Measurements from ENCODE around the gene PTGER2.

Gene PTGER2

DNA sequence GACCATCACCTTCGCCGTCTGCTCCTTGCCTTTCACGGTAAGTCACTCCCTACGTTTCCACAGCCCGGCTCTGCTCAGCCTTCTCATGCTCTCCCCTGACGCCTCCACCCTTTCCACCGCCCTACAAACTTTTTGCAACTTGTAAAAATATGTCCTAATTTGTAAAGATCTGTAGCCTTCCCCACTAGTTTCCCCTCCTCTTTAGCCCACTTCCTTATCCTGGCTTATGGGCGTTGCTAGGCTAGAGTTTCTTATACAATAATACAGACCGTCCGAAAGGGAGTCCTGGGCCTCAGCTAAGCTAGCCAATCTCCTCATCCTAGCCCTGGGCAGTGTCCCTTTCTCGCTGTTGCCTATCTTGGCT is 1.2 kb downstream of the PTGER2 start:
- no peaks in the 10 kb centered on the region for H3K27me3 ChIP-seq (ENCODE audit: insufficient read depth, low read length, poor library complexity)
- ATAC-seq (ENCODE audit: insufficient read depth, low read depth), result peak; percentile 8; the same call in 1 of the 3 replicates
- H3K9ac ChIP-seq (ENCODE audit: low read depth, low read length), result peak overlapping the region; percentile 83
- H4K20me1 ChIP-seq (ENCODE audit: insufficient read depth, low read length), result peaks cover 3% of the 10 kb centered on the region; the same call in 1 of the 2 replicates
- H3K4me3 ChIP-seq (ENCODE audit: low read depth in 1 of 2, low read length in 2 of 2), result peak overlapping the region; percentile 58 to 72
- H3K4me1 ChIP-seq (ENCODE audit: insufficient read depth, low read length), result peaks cover 93% of the 10 kb centered on the region
- H2AFZ ChIP-seq (ENCODE audit: low read depth, low read length), result peak overlapping the region; percentile 70
- TF ChIP-seq EZH2 (IDR thresholded peaks at IDR 0.05; ENCODE audit: borderline replicate concordance, low read depth, low read length, severe bottlenecking) (no peak), CTCF (IDR thresholded peaks at IDR 0.05; ENCODE audit: borderline replicate concordance, extremely low read depth, low read length, poor library complexity, severe bottlenecking) (no peak)
- peaks cover 12% of the 10 kb centered on the region for H3K36me3 ChIP-seq (ENCODE audit: insufficient read depth, low read length)
- peaks cover 87% of the 10 kb centered on the region for H3K79me2 ChIP-seq (ENCODE audit: insufficient read depth, low read length)
- no peaks in the 10 kb centered on the region for H3K9me3 ChIP-seq (ENCODE audit: insufficient read depth, low read length, severe bottlenecking)
- peak overlapping the region; percentile 96 for H3K27ac ChIP-seq (ENCODE audit: low read length)
- DNase-seq, result no peak
- peak overlapping the region; percentile 94 for H3K4me2 ChIP-seq (ENCODE audit: insufficient read depth, low read length)

- H3K4me3 ChIP-seq (ENCODE audit: low read depth in 1 of 2, low read length in 2 of 2), result peak overlapping the region in 1 of 2 experiments; percentile 72; a peak in 3 of 4 replicates
- H4K20me1 ChIP-seq (ENCODE audit: insufficient read depth, low read length), result peaks cover 3% of the 10 kb centered on the region; the same call in 1 of the 2 replicates
- no peak overlapping the region for H2AFZ ChIP-seq (ENCODE audit: low read depth, low read length)
- H3K36me3 ChIP-seq (ENCODE audit: insufficient read depth, low read length), result peaks cover 31% of the 10 kb centered on the region
- H3K27ac ChIP-seq (ENCODE audit: low read length), result peak overlapping the region; percentile 96
- TF ChIP-seq EZH2 (IDR thresholded peaks at IDR 0.05; ENCODE audit: borderline replicate concordance, low read depth, low read length, severe bottlenecking) (no peak), CTCF (IDR thresholded peaks at IDR 0.05; ENCODE audit: borderline replicate concordance, extremely low read depth, low read length, poor library complexity, severe bottlenecking) (peak; percentile 55)
- H3K9me3 ChIP-seq (ENCODE audit: insufficient read depth, low read length, severe bottlenecking), result peaks cover 15% of the 10 kb centered on the region
- peaks cover 66% of the 10 kb centered on the region for H3K4me1 ChIP-seq (ENCODE audit: insufficient read depth, low read length)
- ATAC-seq (ENCODE audit: insufficient read depth, low read depth) (peak; percentile 44), DNase-seq (peak; percentile 42)
- peak overlapping the region; percentile 94 for H3K4me2 ChIP-seq (ENCODE audit: insufficient read depth, low read length)
- H3K27me3 ChIP-seq (ENCODE audit: insufficient read depth, low read length, poor library complexity), result no peaks in the 10 kb centered on the region
- peaks cover 92% of the 10 kb centered on the region for H3K79me2 ChIP-seq (ENCODE audit: insufficient read depth, low read length)
- H3K9ac ChIP-seq (ENCODE audit: low read depth, low read length), result peak overlapping the region; percentile 83
These were observed 4.0 kb downstream of the PTGER2 start for GRCh38 chr14:52318062-52318461.

- H3K79me2 ChIP-seq (ENCODE audit: insufficient read depth, low read length), result peaks cover 92% of the 10 kb centered on the region
- peaks cover 5% of the 10 kb centered on the region; the same call in 1 of the 2 replicates for H4K20me1 ChIP-seq (ENCODE audit: insufficient read depth, low read length)
- TF ChIP-seq EZH2 (IDR thresholded peaks at IDR 0.05; ENCODE audit: borderline replicate concordance, low read depth, low read length, severe bottlenecking), result no peak
- TF ChIP-seq CTCF (IDR thresholded peaks at IDR 0.05; ENCODE audit: borderline replicate concordance, extremely low read depth, low read length, poor library complexity, severe bottlenecking), result no peak
- peaks cover 15% of the 10 kb centered on the region for H3K9me3 ChIP-seq (ENCODE audit: insufficient read depth, low read length, severe bottlenecking)
- ATAC-seq (ENCODE audit: insufficient read depth, low read depth) (peak; percentile 23; the same call in 1 of the 3 replicates), DNase-seq (peak; percentile 40)
- H3K4me2 ChIP-seq (ENCODE audit: insufficient read depth, low read length), result peak overlapping the region; percentile 94
- H3K4me3 ChIP-seq (ENCODE audit: low read depth in 1 of 2, low read length in 2 of 2), result peak overlapping the region in 1 of 2 experiments; percentile 53; a peak in 2 of 4 replicates
- peak overlapping the region; percentile 83 for H3K9ac ChIP-seq (ENCODE audit: low read depth, low read length)
- H3K27me3 ChIP-seq (ENCODE audit: insufficient read depth, low read length, poor library complexity), result no peaks in the 10 kb centered on the region
- H3K36me3 ChIP-seq (ENCODE audit: insufficient read depth, low read length), result peaks cover 33% of the 10 kb centered on the region
- no peak overlapping the region for H2AFZ ChIP-seq (ENCODE audit: low read depth, low read length)
- H3K4me1 ChIP-seq (ENCODE audit: insufficient read depth, low read length), result peaks cover 58% of the 10 kb centered on the region
- peak overlapping the region; percentile 96 for H3K27ac ChIP-seq (ENCODE audit: low read length)
These were observed 4.9 kb downstream of the PTGER2 start for GRCh38 chr14:52318826-52319645.
